Transverse colon (tissue), 4 donors: ENCODE measurements around the gene STMN1. TPM values are rescaled to one million over a fixed set of nuclear protein-coding genes. Genes with fewer than 3 reads are reported as not detected.

Source experiments
- DNase-seq: peaks from one replicate; pipeline ENCODE4 v3.0.0-alpha.2; 2019
- H3K27ac ChIP-seq, 4 donors: fragments of 200-600 bp; sonication (generic); 2 replicates each; pipeline ENCODE4 v1.5.1; 2016 to 2018; ENCODE audit warnings: inconsistent platforms in 4 of 4
- H3K27me3 ChIP-seq: fragments of 200-600 bp; sonication (generic); 2 replicates; pipeline ENCODE4 v1.5.1; 2017; ENCODE audit warnings: inconsistent platforms
- H3K36me3 ChIP-seq, 4 donors: fragments of 200-600 bp; sonication (generic); 2 replicates each; pipeline ENCODE4 v1.5.1; 2017 to 2019; ENCODE audit warnings: inconsistent platforms in 4 of 4
- H3K4me1 ChIP-seq, 4 donors: fragments of 200-600 bp; sonication (generic); 2 replicates each; pipeline ENCODE4 v1.5.1; 2017 to 2020; ENCODE audit warnings: inconsistent platforms in 4 of 4
- H3K4me3 ChIP-seq, 4 donors: fragments of 200-600 bp; sonication (generic); 1 replicate in 1 of 4; 2 replicates in 3 of 4; pipeline versions ENCODE4 v1.5.1 to v1.6.1; 2017 to 2019; ENCODE audit warnings: inconsistent platforms in 4 of 4
- H3K9me3 ChIP-seq, 2 donors: fragments of 200-600 bp; sonication (generic); 2 replicates each; pipeline ENCODE4 v1.5.1; 2017 to 2019; ENCODE audit warnings: inconsistent platforms in 2 of 2
- CTCF ChIP-seq, 5 experiments: fragments of 200-600 bp in 3 of 5; fragments of 450-650 bp in 2 of 5; sonication (generic) in 3 of 5; IDR thresholded peaks; 1 replicate in 2 of 5; 2 replicates in 3 of 5; pipeline ENCODE4 v1.5.1; 2016 to 2017; ENCODE audit warnings: antibody characterized with exemption in 5 of 5, inconsistent platforms in 3 of 5, mild to moderate bottlenecking in 2 of 5, moderate library complexity in 1 of 5
- EP300 ChIP-seq: sonication (generic); formaldehyde crosslinking; IDR thresholded peaks from one replicate; pipeline ENCODE4 v1.6.1; 2017; ENCODE audit warnings: antibody characterized with exemption, low read depth
- POLR2A ChIP-seq: fragments of 450-650 bp; IDR thresholded peaks from one replicate; pipeline ENCODE4 v1.6.1; 2016; ENCODE audit warnings: antibody characterized with exemption, mild to moderate bottlenecking, moderate library complexity
- POLR2AphosphoS5 ChIP-seq, 3 donors: sonication (generic); formaldehyde crosslinking; IDR thresholded peaks; one replicate each; pipeline ENCODE4 v1.6.1; 2016; ENCODE audit warnings: antibody characterized with exemption in 3 of 3
- WGBS, 2 donors: methylation state at CpG; one replicate each; pipeline ENCODE4 v1.1.5; 2018; ENCODE audit warnings: low coverage in 1 of 2; 5-methylcytosine and 5-hydroxymethylcytosine counted together
- in situ Hi-C, 4 donors: fragments of 200-750 bp; cut with MboI; loops; one replicate each; pipeline versions ENCODE4 v1.15.0 to v1.15.1; 2017; ENCODE audit warnings: low sequenced_read_pairs in 3 of 4, low pct_ligation_motif_present in 1 of 4, low pct_unique_long_range_greater_than_20kb in 1 of 4
- intact Hi-C: fragments of 100-400 bp; cut with DNase I; formaldehyde crosslinking; loops from one replicate; pipeline ENCODE4 v1.15.1; 2023; ENCODE audit warnings: low total_unique reads
- total RNA-seq, 4 donors: library from RNA; depleted of rRNA; stranded (reverse); fragments of >200 nt; gene quantifications; one replicate each; pipeline ENCODE4 v1.1.0, GENCODE V29; 2016

The STMN1 gene
- total RNA-seq, 4 donors from 2014 or later = 6.4 to 24.3 (median 16.5) TPM

- no peaks in the 10 kb centered on the region for H3K36me3 ChIP-seq
- TF ChIP-seq EP300 = no peak
- no peak for TF ChIP-seq POLR2A
- no peak for TF ChIP-seq CTCF (IDR thresholded peaks at IDR 0.05)
- no peak for TF ChIP-seq POLR2AphosphoS5 (IDR thresholded peaks at IDR 0.05)
- peak overlapping the region in 1 of 4 donors; percentile 62 for H3K27ac ChIP-seq
- no peaks in the 10 kb centered on the region for H3K27me3 ChIP-seq
- 47 to 50% methylated on average over 6 to 9 of the region's 9 CpGs for WGBS, 2 donors
- peaks cover 7 to 26% (median 22%) of the 10 kb centered on the region in 4 donors for H3K4me1 ChIP-seq
- intact Hi-C loops (no loop called here), in situ Hi-C loops (no loop called here)
- H3K9me3 ChIP-seq = no peaks in the 10 kb centered on the region
- no peak for DNase-seq
- no peak overlapping the region for H3K4me3 ChIP-seq
Measured at GRCh38 chr1:25867210-25867991, 38.8 kb downstream of the STMN1 start.

- in situ Hi-C loops = no loop called here
- H3K9me3 ChIP-seq = no peaks in the 10 kb centered on the region
Measured at GRCh38 chr1:25866288-25866687, 39.9 kb downstream of the STMN1 start.

GRCh38 chr1:25864434-25864833 is 41.8 kb downstream of the STMN1 start:
- peaks cover 0 to 25% (median 17%) of the 10 kb centered on the region in 4 donors for H3K4me1 ChIP-seq
- in situ Hi-C loops (no loop called here), intact Hi-C loops (no loop called here)

More at GRCh38 chr1:25866288-25866687, 39.9 kb downstream of the STMN1 start:
- Histone ChIP-seq H3K27me3 (no peaks in the 10 kb centered on the region), H3K36me3 (no peaks in the 10 kb centered on the region), H3K4me3 (no peak overlapping the region), H3K4me1 (peaks cover 0 to 17% (median 14%) of the 10 kb centered on the region in 4 donors), H3K27ac (no peak overlapping the region)
- 33 to 68% methylated on average over 1 of the region's 1 CpG for WGBS, 2 donors
- TF ChIP-seq POLR2A (no peak), POLR2AphosphoS5 (IDR thresholded peaks at IDR 0.05) (no peak), CTCF (IDR thresholded peaks at IDR 0.05) (no peak), EP300 (no peak)
- DNase-seq = no peak
- intact Hi-C loops = no loop called here

More at GRCh38 chr1:25864434-25864833, 41.8 kb downstream of the STMN1 start:
- no peak overlapping the region for H3K27ac ChIP-seq
- 87 to 90% methylated on average over 3 of the region's 3 CpGs for WGBS, 2 donors
- TF ChIP-seq POLR2AphosphoS5 (IDR thresholded peaks at IDR 0.05) (no peak), POLR2A (no peak), CTCF (IDR thresholded peaks at IDR 0.05) (no peak), EP300 (no peak)
- no peaks in the 10 kb centered on the region for H3K9me3 ChIP-seq
- H3K36me3 ChIP-seq = no peaks in the 10 kb centered on the region
- no peak for DNase-seq
- no peak overlapping the region for H3K4me3 ChIP-seq
- no peaks in the 10 kb centered on the region for H3K27me3 ChIP-seq
